Naive thymus-derived CD4-positive, alpha-beta T cell (primary cell): ENCODE measurements around the gene TTC6. TPM values are rescaled to one million over a fixed set of nuclear protein-coding genes. Genes with fewer than 3 reads are reported as not detected.

Experiments used
- ATAC-seq: fragments of 150-1000 bp; cut with Tn5 transposase; 2 replicates; pipeline ENCODE4 v1.10.0; 2021; ENCODE audit warnings: mild to moderate bottlenecking, moderate library complexity
- CTCF ChIA-PET: fragments of 350-600 bp; sonication (Branson Sonifier 250); formaldehyde crosslinking; loops from one replicate; lab custom pipeline; 2021; ENCODE audit warnings: antibody characterized with exemption; lab: Charles Lee
- POLR2A ChIA-PET: fragments of 350-600 bp; sonication (Branson Sonifier 250); formaldehyde crosslinking; loops from one replicate; lab custom pipeline; 2021; ENCODE audit warnings: antibody characterized with exemption, inconsistent platforms; lab: Charles Lee
- DNase-seq, 9 donors: peaks; one replicate each; pipeline versions ENCODE4 v3.0.0 to v3.0.0-alpha.2; 2020 to 2022; ENCODE audit warnings: mixed read lengths in 1 of 9
- H3K27ac ChIP-seq: one replicate; pipeline ENCODE4 v1.7.0; 2013; ENCODE audit warnings: mild to moderate bottlenecking, low read depth, low read length, moderate library complexity
- H3K27me3 ChIP-seq, 2 donors: one replicate each; pipeline ENCODE4 v1.7.0; 2013; ENCODE audit warnings: low read length in 2 of 2, mild to moderate bottlenecking in 2 of 2, moderate library complexity in 2 of 2; ENCODE audit not compliant: control insufficient read depth in 2 of 2, insufficient read depth in 2 of 2
- H3K36me3 ChIP-seq, 3 experiments: 1 replicate in 2 of 3; 2 replicates in 1 of 3; pipeline ENCODE4 v1.7.0; 2013; ENCODE audit warnings: low read length in 3 of 3, mild to moderate bottlenecking in 3 of 3, moderate library complexity in 1 of 3; ENCODE audit not compliant: insufficient read depth in 3 of 3, control insufficient read depth in 2 of 3
- H3K4me1 ChIP-seq, 2 donors: one replicate each; pipeline ENCODE4 v1.7.0; 2013; ENCODE audit warnings: low read length in 2 of 2, mild to moderate bottlenecking in 2 of 2, moderate library complexity in 1 of 2; ENCODE audit not compliant: control insufficient read depth in 2 of 2, insufficient read depth in 2 of 2
- H3K4me3 ChIP-seq: 2 replicates; pipeline ENCODE4 v1.7.0; 2013; ENCODE audit warnings: mild to moderate bottlenecking, low read length
- H3K9me3 ChIP-seq, 3 experiments: 1 replicate in 2 of 3; 2 replicates in 1 of 3; pipeline ENCODE4 v1.7.0; 2013; ENCODE audit warnings: low read length in 3 of 3; ENCODE audit not compliant: control insufficient read depth in 2 of 3
- H3K27ac Mint-ChIP-seq, 9 donors: one replicate each; pipeline ENCODE4 v1.8.0; 2020 to 2022; ENCODE audit warnings: mixed read lengths in 9 of 9, mild to moderate bottlenecking in 8 of 9, moderate library complexity in 5 of 9, inconsistent platforms in 2 of 9
- H3K27me3 Mint-ChIP-seq, 5 donors: one replicate each; pipeline ENCODE4 v1.8.0; 2021 to 2022; ENCODE audit warnings: mixed read lengths in 5 of 5, mild to moderate bottlenecking in 1 of 5
- H3K36me3 Mint-ChIP-seq, 5 donors: one replicate each; pipeline ENCODE4 v1.8.0; 2020 to 2022; ENCODE audit warnings: mixed read lengths in 5 of 5, mild to moderate bottlenecking in 3 of 5, inconsistent platforms in 1 of 5
- H3K4me1 Mint-ChIP-seq, 7 donors: one replicate each; pipeline ENCODE4 v1.8.0; 2020 to 2022; ENCODE audit warnings: mixed read lengths in 7 of 7, mild to moderate bottlenecking in 3 of 7, inconsistent platforms in 1 of 7
- H3K4me3 Mint-ChIP-seq, 10 donors: one replicate each; pipeline ENCODE4 v1.8.0; 2020 to 2022; ENCODE audit warnings: mild to moderate bottlenecking in 10 of 10, mixed read lengths in 10 of 10, moderate library complexity in 6 of 10, inconsistent platforms in 2 of 10
- H3K9me3 Mint-ChIP-seq, 11 donors: one replicate each; pipeline ENCODE4 v1.8.0; 2020 to 2022; ENCODE audit warnings: mixed read lengths in 11 of 11, mild to moderate bottlenecking in 4 of 11, inconsistent platforms in 1 of 11, moderate library complexity in 1 of 11
- intact Hi-C, 2 donors: fragments of 100-400 bp; cut with micrococcal nuclease; formaldehyde crosslinking; loops; one replicate each; pipeline ENCODE4 v1.15.1; 2023
- polyA plus RNA-seq, 2 donors: library from polyadenylated mRNA; unstranded; fragments of 300-500 nt; fragmentation: Illumina TruSeq; gene quantifications; one replicate each; pipeline ENCODE4 v1.2.3, GENCODE V29; 2021
- total RNA-seq, 6 experiments: library from RNA in 5 of 6; stranded (reverse) in 5 of 6; gene quantifications; 1 replicate in 5 of 6; 2 replicates in 1 of 6; pipeline ENCODE4 v1.2.3 and lab custom pipeline; 2021 to 2026

Gene TTC6
- total and polyA plus RNA-seq, 7 experiments from 2014 or later, result not detected

- CTCF ChIA-PET, result no interaction called here
- H3K27ac ChIP-seq, result no peak overlapping the region
- no peaks in the 10 kb centered on the region for H3K4me1 ChIP-seq
- peak overlapping the region in 1 of 10 donors; percentile 7 for H3K4me3 Mint-ChIP-seq
- peaks cover 58 to 70% (median 63%) of the 10 kb centered on the region in 5 donors for H3K27me3 Mint-ChIP-seq
- peaks cover 0 to 20% (median 0%) of the 10 kb centered on the region in 5 donors for H3K36me3 Mint-ChIP-seq
- intact Hi-C loops, result loop anchor here in 1 of 2 donors (5.0 kb wide), 1 partner anchor 1068 kb away; no protein-coding TSS in a partner anchor
- H3K9me3 ChIP-seq, result no peaks in the 10 kb centered on the region
- no peak overlapping the region for H3K27ac Mint-ChIP-seq
- POLR2A ChIA-PET, result no interaction called here
- no peak for DNase-seq
- H3K27me3 ChIP-seq, result peaks cover 0 to 7% of the 10 kb centered on the region in 2 donors
- peaks cover 2 to 44% (median 15%) of the 10 kb centered on the region in 11 donors for H3K9me3 Mint-ChIP-seq
- no peak overlapping the region for H3K4me3 ChIP-seq
- H3K36me3 ChIP-seq, result no peaks in the 10 kb centered on the region
- H3K4me1 Mint-ChIP-seq, result no peaks in the 10 kb centered on the region
- no peak for ATAC-seq
Measured at GRCh38 chr14:37585101-37585511, 10.3 kb upstream of the TTC6 start.

- H3K9me3 Mint-ChIP-seq, result peaks cover 2 to 50% (median 22%) of the 10 kb centered on the region in 11 donors
- H3K4me1 Mint-ChIP-seq, result peaks cover 0 to under 1% (median 0%) of the 10 kb centered on the region in 7 donors
- no peak overlapping the region for H3K27ac ChIP-seq
- CTCF ChIA-PET, result no interaction called here
- peaks cover 0 to 7% of the 10 kb centered on the region in 2 donors for H3K27me3 ChIP-seq
- no peak for DNase-seq
- H3K4me1 ChIP-seq, result no peaks in the 10 kb centered on the region
- POLR2A ChIA-PET, result no interaction called here
- H3K4me3 ChIP-seq, result no peak overlapping the region
- H3K27ac Mint-ChIP-seq, result no peak overlapping the region
- no peak overlapping the region for H3K4me3 Mint-ChIP-seq
- no peaks in the 10 kb centered on the region for H3K36me3 ChIP-seq
- H3K36me3 Mint-ChIP-seq, result peaks cover 0 to 29% (median 0%) of the 10 kb centered on the region in 5 donors
- H3K9me3 ChIP-seq, result no peaks in the 10 kb centered on the region
- intact Hi-C loops, result loop anchor here in 1 of 2 donors (5.0 kb wide), 1 partner anchor 1069 kb away; no protein-coding TSS in a partner anchor
- peaks cover 58 to 74% (median 68%) of the 10 kb centered on the region in 5 donors for H3K27me3 Mint-ChIP-seq
- ATAC-seq, result no peak
Measured at GRCh38 chr14:37585971-37586796, 9.2 kb upstream of the TTC6 start.

- H3K9me3 Mint-ChIP-seq, result peaks cover 2 to 53% (median 24%) of the 10 kb centered on the region in 11 donors
- peaks cover 0 to 31% (median 0%) of the 10 kb centered on the region in 5 donors for H3K36me3 Mint-ChIP-seq
- H3K9me3 ChIP-seq, result no peaks in the 10 kb centered on the region
- no peak for ATAC-seq
- H3K27ac Mint-ChIP-seq, result no peak overlapping the region
- peaks cover 55 to 74% (median 65%) of the 10 kb centered on the region in 5 donors for H3K27me3 Mint-ChIP-seq
- H3K27ac ChIP-seq, result no peak overlapping the region
- H3K4me3 Mint-ChIP-seq, result no peak overlapping the region
- H3K4me3 ChIP-seq, result no peak overlapping the region
- peaks cover 0 to 7% of the 10 kb centered on the region in 2 donors for H3K27me3 ChIP-seq
- intact Hi-C loops, result loop anchor here in 1 of 2 donors (5.0 kb wide), 1 partner anchor 1069 kb away; no protein-coding TSS in a partner anchor
- no peaks in the 10 kb centered on the region for H3K4me1 ChIP-seq
- ChIA-PET POLR2A (no interaction called here), CTCF (no interaction called here)
- no peak for DNase-seq
- H3K36me3 ChIP-seq, result no peaks in the 10 kb centered on the region
- peaks cover 0 to 2% (median 0%) of the 10 kb centered on the region in 7 donors for H3K4me1 Mint-ChIP-seq
Measured at GRCh38 chr14:37586797-37587130, 8.7 kb upstream of the TTC6 start.

- peaks cover 0 to 2% (median 0%) of the 10 kb centered on the region in 7 donors for H3K4me1 Mint-ChIP-seq
- no peak overlapping the region for H3K4me3 Mint-ChIP-seq
- Histone ChIP-seq H3K9me3 (no peaks in the 10 kb centered on the region), H3K27ac (no peak overlapping the region), H3K4me1 (no peaks in the 10 kb centered on the region), H3K27me3 (peaks cover 0 to 7% of the 10 kb centered on the region in 2 donors), H3K4me3 (no peak overlapping the region), H3K36me3 (no peaks in the 10 kb centered on the region)
- peaks cover 0 to 31% (median 0%) of the 10 kb centered on the region in 5 donors for H3K36me3 Mint-ChIP-seq
- ATAC-seq (no peak), DNase-seq (no peak)
- peaks cover 3 to 57% (median 24%) of the 10 kb centered on the region in 11 donors for H3K9me3 Mint-ChIP-seq
- H3K27me3 Mint-ChIP-seq, result peaks cover 56 to 76% (median 64%) of the 10 kb centered on the region in 5 donors
- intact Hi-C loops, result loop anchor here in 1 of 2 donors (5.0 kb wide), 1 partner anchor 1070 kb away; no protein-coding TSS in a partner anchor
- CTCF ChIA-PET, result no interaction called here
- H3K27ac Mint-ChIP-seq, result peak overlapping the region in 1 of 9 donors; percentile 18
- POLR2A ChIA-PET, result no interaction called here
Measured at GRCh38 chr14:37587131-37587803, 8.2 kb upstream of the TTC6 start.

GRCh38 chr14:37587881-37588666 is 7.4 kb upstream of the TTC6 start:
- Mint-ChIP-seq H3K36me3 (peaks cover 0 to 31% (median 2%) of the 10 kb centered on the region in 5 donors), H3K27ac (peak overlapping the region in 1 of 9 donors; percentile 15), H3K4me3 (no peak overlapping the region), H3K27me3 (peaks cover 64 to 77% (median 66%) of the 10 kb centered on the region in 5 donors), H3K4me1 (peaks cover 0 to 2% (median 0%) of the 10 kb centered on the region in 7 donors), H3K9me3 (peaks cover 3 to 65% (median 24%) of the 10 kb centered on the region in 11 donors)
- Histone ChIP-seq H3K27ac (no peak overlapping the region), H3K27me3 (peaks cover 0 to 7% of the 10 kb centered on the region in 2 donors), H3K4me3 (no peak overlapping the region), H3K36me3 (no peaks in the 10 kb centered on the region), H3K9me3 (no peaks in the 10 kb centered on the region), H3K4me1 (no peaks in the 10 kb centered on the region)
- intact Hi-C loops, result loop anchor here in 1 of 2 donors (5.0 kb wide), 1 partner anchor 1071 kb away; no protein-coding TSS in a partner anchor
- DNase-seq, result no peak
- POLR2A ChIA-PET, result no interaction called here
- CTCF ChIA-PET, result no interaction called here
- ATAC-seq, result no peak

GRCh38 chr14:37588667-37588955 is 6.8 kb upstream of the TTC6 start:
- no peak for ATAC-seq

More at GRCh38 chr14:37588667-37588955, 6.8 kb upstream of the TTC6 start:
- Histone ChIP-seq H3K4me3 (no peak overlapping the region), H3K4me1 (no peaks in the 10 kb centered on the region), H3K36me3 (no peaks in the 10 kb centered on the region), H3K27me3 (peaks cover 0 to 7% of the 10 kb centered on the region in 2 donors), H3K27ac (no peak overlapping the region), H3K9me3 (no peaks in the 10 kb centered on the region)
- DNase-seq, result no peak
- H3K36me3 Mint-ChIP-seq, result peaks cover 0 to 31% (median 2%) of the 10 kb centered on the region in 5 donors
- peaks cover 68 to 78% (median 71%) of the 10 kb centered on the region in 5 donors for H3K27me3 Mint-ChIP-seq
- peak overlapping the region in 1 of 9 donors; percentile 15 for H3K27ac Mint-ChIP-seq
- H3K4me1 Mint-ChIP-seq, result peaks cover 0 to 4% (median 0%) of the 10 kb centered on the region in 7 donors
- ChIA-PET POLR2A (no interaction called here), CTCF (no interaction called here)
- no peak overlapping the region for H3K4me3 Mint-ChIP-seq
- peaks cover 3 to 70% (median 24%) of the 10 kb centered on the region in 11 donors for H3K9me3 Mint-ChIP-seq
- intact Hi-C loops, result loop anchor here in 1 of 2 donors (5.0 kb wide), 1 partner anchor 1071 kb away; no protein-coding TSS in a partner anchor
